Uterus (tissue), 2 donors: ENCODE measurements around the gene SVIL.
"Not testable (repeated sequence)": the region's sequence is repeated elsewhere in the genome, so short reads cannot be mapped to it uniquely, and the experiment has no call there.

Source experiments
- POLR2A ChIP-seq, 2 donors: fragments of 450-650 bp; IDR thresholded peaks; one replicate each; pipeline ENCODE4 v1.6.1; 2016; ENCODE audit warnings: antibody characterized with exemption in 2 of 2, mild to moderate bottlenecking in 1 of 2, moderate library complexity in 1 of 2
- TF ChIP-seq, protein P1 (sequence below), 4 experiments: fragments of 200-600 bp in 2 of 4; fragments of 450-650 bp in 2 of 4; sonication (generic) in 2 of 4; IDR thresholded peaks; one replicate each; pipeline ENCODE4 v1.5.1; 2016 to 2019; ENCODE audit warnings: antibody characterized with exemption in 4 of 4, mild to moderate bottlenecking in 2 of 4, moderate library complexity in 1 of 4

DNA sequence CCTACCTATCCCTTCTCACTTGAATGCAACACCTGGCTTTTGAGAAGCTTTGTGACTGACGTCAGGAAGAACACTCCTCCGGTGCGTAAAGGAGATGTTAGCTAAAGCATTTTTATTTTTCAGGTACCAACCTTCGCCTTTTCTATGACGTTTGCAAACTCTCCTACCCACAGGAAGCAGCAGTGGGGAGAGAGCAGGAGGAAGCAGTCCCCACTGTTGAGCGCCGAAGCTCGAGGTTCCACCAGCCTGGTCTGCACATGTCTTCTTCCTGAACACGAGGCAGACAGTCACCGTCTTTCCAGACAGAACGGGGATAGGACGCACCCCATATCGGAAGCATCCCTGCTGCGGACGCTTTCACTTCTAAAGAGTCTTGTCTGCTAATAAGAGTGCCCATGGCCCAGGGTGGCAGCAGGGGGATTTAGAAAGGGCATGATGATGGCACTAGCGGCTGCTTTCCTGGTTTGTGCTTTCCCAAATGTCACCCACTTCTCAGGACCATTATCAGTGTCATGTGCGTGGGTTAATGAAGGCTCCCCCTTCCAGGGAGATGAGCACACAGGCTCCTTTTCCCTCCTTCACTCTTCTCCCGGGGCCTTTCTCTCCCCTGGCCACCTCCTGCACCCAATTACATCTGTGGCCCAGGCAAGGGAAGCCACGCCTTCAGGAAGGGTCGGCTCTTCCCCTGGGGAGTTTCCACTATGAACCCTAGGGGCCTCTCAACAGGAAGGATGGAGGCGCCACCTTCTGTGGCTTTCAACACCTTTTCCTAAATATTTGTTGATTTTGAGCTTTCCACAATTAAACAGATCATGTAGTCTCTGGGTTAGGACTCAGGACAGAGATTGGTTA, 147.5 kb downstream of the SVIL start:
- TF ChIP-seq, protein P1, sequence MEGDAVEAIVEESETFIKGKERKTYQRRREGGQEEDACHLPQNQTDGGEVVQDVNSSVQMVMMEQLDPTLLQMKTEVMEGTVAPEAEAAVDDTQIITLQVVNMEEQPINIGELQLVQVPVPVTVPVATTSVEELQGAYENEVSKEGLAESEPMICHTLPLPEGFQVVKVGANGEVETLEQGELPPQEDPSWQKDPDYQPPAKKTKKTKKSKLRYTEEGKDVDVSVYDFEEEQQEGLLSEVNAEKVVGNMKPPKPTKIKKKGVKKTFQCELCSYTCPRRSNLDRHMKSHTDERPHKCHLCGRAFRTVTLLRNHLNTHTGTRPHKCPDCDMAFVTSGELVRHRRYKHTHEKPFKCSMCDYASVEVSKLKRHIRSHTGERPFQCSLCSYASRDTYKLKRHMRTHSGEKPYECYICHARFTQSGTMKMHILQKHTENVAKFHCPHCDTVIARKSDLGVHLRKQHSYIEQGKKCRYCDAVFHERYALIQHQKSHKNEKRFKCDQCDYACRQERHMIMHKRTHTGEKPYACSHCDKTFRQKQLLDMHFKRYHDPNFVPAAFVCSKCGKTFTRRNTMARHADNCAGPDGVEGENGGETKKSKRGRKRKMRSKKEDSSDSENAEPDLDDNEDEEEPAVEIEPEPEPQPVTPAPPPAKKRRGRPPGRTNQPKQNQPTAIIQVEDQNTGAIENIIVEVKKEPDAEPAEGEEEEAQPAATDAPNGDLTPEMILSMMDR (IDR thresholded peaks at IDR 0.05), result not testable (repeated sequence)
- not testable (repeated sequence) for TF ChIP-seq POLR2A (IDR thresholded peaks at IDR 0.05)
